GM12891 (cell line): ENCODE results near the gene BLOC1S1.

Experiments used
- DNase-seq: peaks from one replicate; pipeline ENCODE4 v3.0.0; 2011; ENCODE audit warnings: low spot score; ENCODE audit not compliant: insufficient read length
- FAIRE-seq: peaks from 2 replicates; lab custom pipeline; 2011; peaks lifted over from hg19 to GRCh38; lab: Jason Lieb, UNC
- PAX5 ChIP-seq: IDR thresholded peaks from 2 replicates; pipeline ENCODE4 v1.6.1; 2011; ENCODE audit warnings: low read length, moderate library complexity, mild to moderate bottlenecking; ENCODE audit not compliant: insufficient read depth, severe bottlenecking
- POLR2A ChIP-seq: IDR thresholded peaks from 2 replicates; pipeline ENCODE4 v1.6.1; 2011; ENCODE audit warnings: low read depth, low read length, control low read depth
- POLR2AphosphoS5 ChIP-seq: IDR thresholded peaks from 2 replicates; pipeline ENCODE4 v1.6.1; 2011; ENCODE audit warnings: low read depth, low read length, control low read depth
- POU2F2 ChIP-seq: IDR thresholded peaks from 2 replicates; pipeline ENCODE4 v1.6.1; 2011; ENCODE audit warnings: low read depth, mild to moderate bottlenecking, control low read depth, low read length, moderate library complexity
- SPI1 ChIP-seq: IDR thresholded peaks from 2 replicates; pipeline ENCODE4 v1.6.1; 2011; ENCODE audit warnings: low read depth, low read length, control low read depth
- TAF1 ChIP-seq: IDR thresholded peaks from 2 replicates; pipeline ENCODE4 v1.6.1; 2011; ENCODE audit warnings: low read depth, low read length, control low read depth

The BLOC1S1 gene

DNA sequence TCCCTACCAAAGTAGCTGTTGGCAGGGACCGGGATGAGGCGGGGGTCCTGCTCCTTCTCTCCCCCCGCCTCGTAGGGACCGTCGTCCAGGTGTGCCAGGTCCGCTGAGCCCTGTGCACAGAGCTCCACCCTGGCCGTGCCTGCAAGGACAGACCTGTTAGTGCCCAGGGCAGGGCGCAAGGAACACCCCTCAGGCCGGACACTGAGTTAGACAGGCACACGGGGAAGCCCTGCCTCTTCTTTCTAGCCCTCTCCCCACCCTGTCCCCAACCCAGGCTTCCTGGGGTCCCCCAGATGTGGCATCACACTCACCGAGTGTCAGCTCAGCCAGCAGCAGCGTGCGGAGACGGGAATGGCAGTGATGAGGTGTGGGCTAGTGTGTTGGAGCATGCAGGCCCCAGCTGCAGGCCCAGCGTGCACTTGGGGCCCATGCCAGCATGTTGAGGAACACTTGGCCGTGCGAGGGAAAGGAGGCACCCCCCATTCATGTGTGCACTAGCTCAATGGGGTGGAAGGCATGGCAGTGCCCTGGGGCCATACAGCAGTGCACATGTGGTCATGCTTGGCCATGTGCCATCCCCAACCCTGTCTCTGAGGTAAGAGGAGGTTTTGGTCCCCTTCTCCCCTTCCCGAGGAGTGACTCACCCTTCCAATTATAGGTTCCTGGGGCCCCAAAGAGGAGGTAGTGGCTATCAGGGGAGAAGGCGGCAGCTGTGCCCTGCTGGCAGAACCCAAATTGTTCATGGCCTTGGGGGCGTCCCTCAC lies 15.4 kb upstream of the BLOC1S1 start:
- TF ChIP-seq POLR2A (no peak), TAF1 (no peak), SPI1 (no peak), PAX5 (no peak), POLR2AphosphoS5 (no peak), POU2F2 (no peak)
- FAIRE-seq: no peak

GRCh38 chr12:55702861-55703260 lies 13.0 kb upstream of the BLOC1S1 start:
- no peak for FAIRE-seq

More for the DNA sequence above, 15.4 kb upstream of the BLOC1S1 start:
- no peak for DNase-seq

GRCh38 chr12:55703288-55703687 lies 12.6 kb upstream of the BLOC1S1 start:
- TF ChIP-seq POLR2A: no peak
- TF ChIP-seq SPI1: no peak
- TF ChIP-seq POLR2AphosphoS5: no peak
- no peak for TF ChIP-seq PAX5
- no peak for TF ChIP-seq POU2F2
- TF ChIP-seq TAF1: no peak
- DNase-seq: no peak
- no peak for FAIRE-seq

More at GRCh38 chr12:55702861-55703260, 13.0 kb upstream of the BLOC1S1 start:
- no peak for TF ChIP-seq PAX5
- no peak for TF ChIP-seq SPI1
- TF ChIP-seq POU2F2: no peak
- TF ChIP-seq TAF1: no peak
- TF ChIP-seq POLR2AphosphoS5: no peak
- no peak for TF ChIP-seq POLR2A
- DNase-seq: no peak

- FAIRE-seq: no peak
- TF ChIP-seq POLR2AphosphoS5 (no peak), POU2F2 (no peak), PAX5 (no peak), SPI1 (no peak), TAF1 (no peak), POLR2A (no peak)
- DNase-seq: no peak
These were observed 11.7 kb upstream of the BLOC1S1 start for GRCh38 chr12:55703901-55704761.

GRCh38 chr12:55704824-55705718 lies 10.8 kb upstream of the BLOC1S1 start:
- TF ChIP-seq SPI1: no peak
- no peak for TF ChIP-seq PAX5
- no peak for TF ChIP-seq POLR2AphosphoS5
- no peak for TF ChIP-seq POU2F2
- TF ChIP-seq POLR2A: no peak
- no peak for TF ChIP-seq TAF1
- no peak for DNase-seq
- no peak for FAIRE-seq

GRCh38 chr12:55705782-55706402 lies 10.0 kb upstream of the BLOC1S1 start:
- no peak for DNase-seq
- TF ChIP-seq POLR2A: no peak
- no peak for TF ChIP-seq SPI1
- no peak for TF ChIP-seq POLR2AphosphoS5
- no peak for TF ChIP-seq POU2F2
- FAIRE-seq: no peak

DNA sequence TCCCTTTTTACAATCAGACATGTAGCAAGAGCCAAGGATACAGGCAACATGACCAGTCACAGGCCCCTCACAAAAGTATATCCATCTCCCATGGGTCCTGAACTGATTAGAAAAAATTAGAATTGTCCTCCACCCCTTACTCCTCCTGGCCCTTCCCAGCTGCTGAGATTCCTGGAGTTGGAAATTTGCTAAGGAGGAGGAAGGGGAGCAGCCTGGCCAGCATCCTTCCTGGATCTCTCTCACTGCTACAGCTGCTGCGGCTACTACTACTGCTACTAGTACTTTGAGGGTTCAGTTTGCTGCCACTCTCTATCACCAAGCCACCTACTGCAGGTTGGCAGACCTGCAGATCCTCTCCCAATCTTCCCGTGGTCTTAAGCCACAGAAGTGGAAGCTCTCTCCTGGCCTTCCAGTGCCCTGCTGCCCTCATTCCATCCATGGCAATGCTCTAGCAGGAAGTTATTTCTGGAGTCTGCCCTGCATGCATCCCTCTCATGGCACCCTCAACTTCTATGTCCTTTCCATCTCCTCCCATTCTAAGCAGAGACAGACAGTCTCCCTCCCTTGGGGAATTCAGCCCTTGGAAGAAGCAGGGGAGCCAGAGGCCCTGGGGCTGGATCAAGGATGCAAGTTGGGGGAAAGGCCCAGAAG lies 9.2 kb upstream of the BLOC1S1 start:
- TF ChIP-seq SPI1: no peak
- no peak for TF ChIP-seq POLR2A
- TF ChIP-seq POU2F2: no peak
- TF ChIP-seq PAX5: no peak
- no peak for TF ChIP-seq TAF1
- no peak for TF ChIP-seq POLR2AphosphoS5
- no peak for FAIRE-seq

GRCh38 chr12:55707219-55707671 lies 8.6 kb upstream of the BLOC1S1 start:
- DNase-seq (no peak), FAIRE-seq (no peak)

More for the DNA sequence above, 9.2 kb upstream of the BLOC1S1 start:
- no peak for DNase-seq

More at GRCh38 chr12:55707219-55707671, 8.6 kb upstream of the BLOC1S1 start:
- TF ChIP-seq TAF1: no peak
- no peak for TF ChIP-seq POU2F2
- TF ChIP-seq POLR2AphosphoS5: no peak
- TF ChIP-seq POLR2A: no peak
- no peak for TF ChIP-seq PAX5
- no peak for TF ChIP-seq SPI1
